ENCODE results near the gene KRTAP9-7.

GRCh38 chr17:41308251-41308917 lies 32.9 kb downstream of the KRTAP9-7 start:
- TF ChIP-seq CTCF (IDR thresholded peaks at IDR 0.05; ENCODE audit: low read depth, low read length), result no peak
- no peak for TF ChIP-seq EZH2phosphoT487 (IDR thresholded peaks at IDR 0.05; ENCODE audit: low read depth)
